Measurements from ENCODE around the gene TMEM203. TPM values are rescaled to one million over a fixed set of nuclear protein-coding genes. Genes with fewer than 3 reads are reported as not detected.

The TMEM203 gene
- total RNA-seq, 2 donors from 2014 or later: 35.7 to 43.5 TPM

GRCh38 chr9:137180491-137180890 is 25.0 kb downstream of the TMEM203 start:
- Histone ChIP-seq H3K9ac (ENCODE audit: low read depth in 2 of 2, low read length in 2 of 2) (no peak overlapping the region), H3K27ac (no peak overlapping the region), H3K9me3 (no peaks in the 10 kb centered on the region), H3K4me3 (no peak overlapping the region), H3K4me1 (peaks cover 4% of the 10 kb centered on the region), H3K27me3 (peaks cover 2% of the 10 kb centered on the region), H3K36me3 (no peaks in the 10 kb centered on the region)
- no peak for DNase-seq
- TF ChIP-seq, protein P1, sequence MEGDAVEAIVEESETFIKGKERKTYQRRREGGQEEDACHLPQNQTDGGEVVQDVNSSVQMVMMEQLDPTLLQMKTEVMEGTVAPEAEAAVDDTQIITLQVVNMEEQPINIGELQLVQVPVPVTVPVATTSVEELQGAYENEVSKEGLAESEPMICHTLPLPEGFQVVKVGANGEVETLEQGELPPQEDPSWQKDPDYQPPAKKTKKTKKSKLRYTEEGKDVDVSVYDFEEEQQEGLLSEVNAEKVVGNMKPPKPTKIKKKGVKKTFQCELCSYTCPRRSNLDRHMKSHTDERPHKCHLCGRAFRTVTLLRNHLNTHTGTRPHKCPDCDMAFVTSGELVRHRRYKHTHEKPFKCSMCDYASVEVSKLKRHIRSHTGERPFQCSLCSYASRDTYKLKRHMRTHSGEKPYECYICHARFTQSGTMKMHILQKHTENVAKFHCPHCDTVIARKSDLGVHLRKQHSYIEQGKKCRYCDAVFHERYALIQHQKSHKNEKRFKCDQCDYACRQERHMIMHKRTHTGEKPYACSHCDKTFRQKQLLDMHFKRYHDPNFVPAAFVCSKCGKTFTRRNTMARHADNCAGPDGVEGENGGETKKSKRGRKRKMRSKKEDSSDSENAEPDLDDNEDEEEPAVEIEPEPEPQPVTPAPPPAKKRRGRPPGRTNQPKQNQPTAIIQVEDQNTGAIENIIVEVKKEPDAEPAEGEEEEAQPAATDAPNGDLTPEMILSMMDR (IDR thresholded peaks at IDR 0.05): no peak
- intact Hi-C loops (cut with DNase I): no loop called here

DNA sequence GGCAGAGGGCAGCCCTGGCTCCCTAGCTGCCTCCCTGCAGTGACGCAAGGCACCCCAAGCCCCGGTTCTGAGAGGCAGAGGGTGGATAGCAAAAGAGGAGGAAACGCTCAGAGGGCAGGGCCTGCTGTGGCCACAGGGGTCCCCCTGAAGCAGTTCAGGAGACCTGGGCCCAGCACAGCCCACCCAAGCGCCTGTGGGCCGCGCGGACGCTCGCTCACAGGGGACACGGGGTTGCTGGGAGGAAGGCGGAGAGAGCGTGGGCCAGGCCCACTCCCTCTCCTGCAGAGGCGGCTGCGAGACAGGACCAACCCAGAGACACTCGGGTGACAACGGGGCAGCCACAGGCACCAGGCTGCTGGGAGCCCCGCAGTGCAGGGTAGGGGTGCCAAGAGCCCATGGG is 25.7 kb downstream of the TMEM203 start:
- Histone ChIP-seq H3K9me3 (no peaks in the 10 kb centered on the region), H3K27ac (no peak overlapping the region), H3K27me3 (peaks cover 9% of the 10 kb centered on the region), H3K36me3 (no peaks in the 10 kb centered on the region), H3K4me3 (no peak overlapping the region), H3K9ac (ENCODE audit: low read depth in 2 of 2, low read length in 2 of 2) (no peak overlapping the region), H3K4me1 (peaks cover 4% of the 10 kb centered on the region)
- DNase-seq: no peak
- TF ChIP-seq, protein P1 (IDR thresholded peaks at IDR 0.05): no peak
- intact Hi-C loops (cut with DNase I): no loop called here

GRCh38 chr9:137178939-137179630 is 26.4 kb downstream of the TMEM203 start:
- no peak for DNase-seq
- intact Hi-C loops (cut with DNase I): no loop called here
- Histone ChIP-seq H3K27ac (no peak overlapping the region), H3K9ac (ENCODE audit: low read depth in 2 of 2, low read length in 2 of 2) (no peak overlapping the region), H3K4me3 (no peak overlapping the region), H3K36me3 (no peaks in the 10 kb centered on the region), H3K4me1 (peaks cover 4% of the 10 kb centered on the region), H3K9me3 (no peaks in the 10 kb centered on the region), H3K27me3 (peaks cover 9% of the 10 kb centered on the region)
- TF ChIP-seq, protein P1 (IDR thresholded peaks at IDR 0.05): no peak

DNA sequence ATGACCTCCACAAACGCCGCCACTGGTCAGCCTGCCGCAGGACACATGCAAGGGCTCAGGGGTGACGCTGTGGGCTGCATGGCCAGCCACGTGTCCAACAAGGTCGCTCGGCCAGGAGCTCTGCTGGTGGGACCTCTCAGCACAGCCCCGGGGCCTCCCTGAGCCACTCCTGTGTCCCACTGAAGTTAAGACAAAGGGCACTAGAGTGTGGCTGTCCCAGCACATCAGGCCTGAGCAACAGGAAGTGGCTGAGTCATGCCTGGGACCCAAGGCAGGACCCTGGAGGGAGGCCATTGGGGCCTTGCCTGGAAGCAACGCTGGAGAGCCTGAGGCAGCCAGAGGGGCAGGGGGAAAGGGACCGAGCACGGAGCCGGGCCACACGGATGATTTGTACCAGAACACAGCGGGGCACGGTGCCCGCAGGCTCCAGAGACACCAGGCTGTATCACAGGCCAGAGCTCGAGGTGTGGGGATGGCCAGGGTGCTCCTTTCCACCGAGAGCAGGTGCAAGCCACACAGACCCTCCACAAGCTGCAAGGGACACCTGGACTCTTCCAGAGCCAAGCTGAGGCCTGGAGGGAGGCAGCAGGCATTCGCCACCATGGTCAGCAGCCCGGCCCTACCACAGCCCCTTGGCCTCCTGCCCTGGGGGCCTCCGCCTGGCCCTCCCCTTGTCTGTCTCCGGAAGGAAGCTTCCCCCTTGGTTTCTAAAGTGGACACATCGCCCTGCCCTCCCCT is 27.1 kb downstream of the TMEM203 start:
- no peaks in the 10 kb centered on the region for H3K9me3 ChIP-seq
- TF ChIP-seq, protein P1 (IDR thresholded peaks at IDR 0.05): no peak
- peaks cover 4% of the 10 kb centered on the region for H3K4me1 ChIP-seq
- intact Hi-C loops (cut with DNase I): no loop called here
- no peak overlapping the region for H3K4me3 ChIP-seq
- H3K27ac ChIP-seq: no peak overlapping the region
- H3K36me3 ChIP-seq: no peaks in the 10 kb centered on the region
- no peak for DNase-seq
- H3K9ac ChIP-seq (ENCODE audit: low read depth in 2 of 2, low read length in 2 of 2): no peak overlapping the region
- H3K27me3 ChIP-seq: peaks cover 9% of the 10 kb centered on the region

- H3K9me3 ChIP-seq: no peaks in the 10 kb centered on the region
- H3K27me3 ChIP-seq: peaks cover 10% of the 10 kb centered on the region
- intact Hi-C loops (cut with DNase I): no loop called here
- no peaks in the 10 kb centered on the region for H3K36me3 ChIP-seq
- peak; percentile 51 for DNase-seq
- no peak overlapping the region for H3K4me3 ChIP-seq
- peaks cover 4% of the 10 kb centered on the region for H3K4me1 ChIP-seq
- TF ChIP-seq, protein P1 (IDR thresholded peaks at IDR 0.05): peak; percentile 48
- H3K27ac ChIP-seq: no peak overlapping the region
- H3K9ac ChIP-seq (ENCODE audit: low read depth in 2 of 2, low read length in 2 of 2): no peak overlapping the region
Measured at GRCh38 chr9:137176302-137177182, 28.9 kb downstream of the TMEM203 start.
